ENCODE results near the gene CD300LF. TPM values are rescaled to one million over a fixed set of nuclear protein-coding genes. Genes with fewer than 3 reads are reported as not detected.

The CD300LF gene
- total and polyA plus RNA-seq, 9 of the 15 experiments (the other 6 are each of a cell fraction or from before 2014, with no cell fraction given) = not detected

GRCh38 chr17:74715144-74715543 is 2.4 kb upstream of the CD300LF start (continued):
- TF ChIP-seq CREB1 (IDR thresholded peaks at IDR 0.05) = peak; percentile 42; the same call in 1 of the 2 replicates
- no peak for TF ChIP-seq CREB1 (CRISPR knock-in tag; IDR thresholded peaks at IDR 0.05)
- no peak for TF ChIP-seq CSDE1 (IDR thresholded peaks at IDR 0.05)
- TF ChIP-seq ETS2 (tag; IDR thresholded peaks at IDR 0.05; ENCODE audit: borderline replicate concordance, poor library complexity, severe bottlenecking) = no peak
- no peak for TF ChIP-seq DNMT1 (IDR thresholded peaks at IDR 0.05)
- TF ChIP-seq TOE1 (IDR thresholded peaks at IDR 0.05; ENCODE audit: borderline replicate concordance) = no peak
- TF ChIP-seq TOE1 (CRISPR knock-in tag; IDR thresholded peaks at IDR 0.05; ENCODE audit: borderline replicate concordance, low read depth) = no peak
- no peak for TF ChIP-seq MAFG (tag; conservative IDR thresholded peaks at IDR 0.05)
- no peak for TF ChIP-seq GMEB1 (CRISPR knock-in tag; IDR thresholded peaks at IDR 0.05)
- TF ChIP-seq, protein P1, sequence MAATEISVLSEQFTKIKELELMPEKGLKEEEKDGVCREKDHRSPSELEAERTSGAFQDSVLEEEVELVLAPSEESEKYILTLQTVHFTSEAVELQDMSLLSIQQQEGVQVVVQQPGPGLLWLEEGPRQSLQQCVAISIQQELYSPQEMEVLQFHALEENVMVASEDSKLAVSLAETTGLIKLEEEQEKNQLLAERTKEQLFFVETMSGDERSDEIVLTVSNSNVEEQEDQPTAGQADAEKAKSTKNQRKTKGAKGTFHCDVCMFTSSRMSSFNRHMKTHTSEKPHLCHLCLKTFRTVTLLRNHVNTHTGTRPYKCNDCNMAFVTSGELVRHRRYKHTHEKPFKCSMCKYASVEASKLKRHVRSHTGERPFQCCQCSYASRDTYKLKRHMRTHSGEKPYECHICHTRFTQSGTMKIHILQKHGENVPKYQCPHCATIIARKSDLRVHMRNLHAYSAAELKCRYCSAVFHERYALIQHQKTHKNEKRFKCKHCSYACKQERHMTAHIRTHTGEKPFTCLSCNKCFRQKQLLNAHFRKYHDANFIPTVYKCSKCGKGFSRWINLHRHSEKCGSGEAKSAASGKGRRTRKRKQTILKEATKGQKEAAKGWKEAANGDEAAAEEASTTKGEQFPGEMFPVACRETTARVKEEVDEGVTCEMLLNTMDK (IDR thresholded peaks at IDR 0.05; ENCODE audit: borderline replicate concordance, insufficient read depth, low read depth, low read length, poor library complexity, severe bottlenecking) = no peak
- TF ChIP-seq, protein P2, sequence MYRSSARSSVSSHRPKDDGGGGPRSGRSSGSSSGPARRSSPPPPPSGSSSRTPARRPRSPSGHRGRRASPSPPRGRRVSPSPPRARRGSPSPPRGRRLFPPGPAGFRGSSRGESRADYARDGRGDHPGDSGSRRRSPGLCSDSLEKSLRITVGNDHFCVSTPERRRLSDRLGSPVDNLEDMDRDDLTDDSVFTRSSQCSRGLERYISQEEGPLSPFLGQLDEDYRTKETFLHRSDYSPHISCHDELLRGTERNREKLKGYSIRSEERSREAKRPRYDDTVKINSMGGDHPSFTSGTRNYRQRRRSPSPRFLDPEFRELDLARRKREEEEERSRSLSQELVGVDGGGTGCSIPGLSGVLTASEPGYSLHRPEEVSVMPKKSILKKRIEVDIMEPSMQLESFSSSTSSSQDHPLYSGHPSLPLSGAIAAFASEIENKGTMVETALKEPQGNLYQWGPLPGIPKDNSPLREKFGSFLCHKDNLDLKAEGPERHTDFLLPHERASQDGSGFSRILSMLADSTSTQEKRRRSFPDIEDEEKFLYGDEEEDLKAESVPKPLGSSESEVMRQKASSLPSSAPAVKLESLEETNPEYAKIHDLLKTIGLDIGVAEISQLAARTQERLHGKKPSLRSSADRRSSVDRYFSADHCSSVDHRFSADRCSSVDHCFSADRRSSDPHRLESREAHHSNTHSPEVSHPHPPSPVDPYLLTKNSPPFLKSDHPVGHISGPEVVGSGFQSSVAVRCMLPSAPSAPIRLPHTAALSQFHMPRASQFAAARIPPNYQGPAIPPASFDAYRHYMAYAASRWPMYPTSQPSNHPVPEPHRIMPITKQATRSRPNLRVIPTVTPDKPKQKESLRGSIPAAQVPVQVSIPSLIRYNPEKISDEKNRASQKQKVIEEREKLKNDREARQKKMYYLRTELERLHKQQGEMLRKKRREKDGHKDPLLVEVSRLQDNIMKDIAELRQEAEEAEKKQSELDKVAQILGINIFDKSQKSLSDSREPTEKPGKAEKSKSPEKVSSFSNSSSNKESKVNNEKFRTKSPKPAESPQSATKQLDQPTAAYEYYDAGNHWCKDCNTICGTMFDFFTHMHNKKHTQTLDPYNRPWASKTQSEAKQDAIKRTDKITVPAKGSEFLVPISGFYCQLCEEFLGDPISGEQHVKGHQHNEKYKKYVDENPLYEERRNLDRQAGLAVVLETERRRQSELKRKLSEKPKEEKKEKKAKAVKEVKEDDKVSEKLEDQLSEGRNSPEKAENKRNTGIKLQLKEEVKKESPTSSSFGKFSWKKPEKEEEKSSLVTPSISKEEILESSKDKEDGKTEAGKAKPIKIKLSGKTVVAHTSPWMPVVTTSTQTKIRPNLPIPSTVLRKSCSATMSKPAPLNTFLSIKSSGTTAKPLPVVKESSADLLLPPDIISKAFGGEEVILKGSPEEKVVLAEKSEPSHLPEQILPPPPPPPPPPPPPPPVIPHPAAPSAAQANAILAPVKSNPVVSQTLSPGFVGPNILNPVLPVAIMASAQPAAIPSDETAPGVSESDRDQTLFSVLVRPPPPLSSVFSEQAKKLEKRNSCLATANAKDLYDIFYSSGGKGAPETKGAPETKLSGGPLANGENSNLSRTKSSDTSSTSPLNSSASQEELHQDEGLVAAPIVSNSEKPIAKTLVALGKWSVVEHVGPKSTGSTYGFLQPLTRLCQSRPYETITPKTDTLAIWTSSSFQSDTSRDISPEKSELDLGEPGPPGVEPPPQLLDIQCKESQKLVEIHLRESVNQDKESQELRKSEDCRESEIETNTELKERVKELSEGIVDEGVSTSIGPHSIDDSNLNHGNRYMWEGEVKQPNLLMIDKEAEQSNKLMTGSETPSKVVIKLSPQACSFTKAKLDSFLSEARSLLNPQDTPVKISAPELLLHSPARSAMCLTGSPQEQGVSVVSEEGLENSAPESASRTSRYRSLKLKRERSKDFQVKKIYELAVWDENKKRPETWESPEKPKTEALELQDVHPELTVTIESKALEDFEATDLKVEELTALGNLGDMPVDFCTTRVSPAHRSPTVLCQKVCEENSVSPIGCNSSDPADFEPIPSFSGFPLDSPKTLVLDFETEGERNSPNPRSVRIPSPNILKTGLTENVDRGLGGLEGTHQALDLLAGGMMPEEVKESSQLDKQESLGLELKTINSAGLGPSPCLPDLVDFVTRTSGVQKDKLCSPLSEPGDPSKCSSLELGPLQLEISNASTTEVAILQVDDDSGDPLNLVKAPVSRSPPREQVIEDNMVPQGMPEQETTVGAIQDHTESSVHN (IDR thresholded peaks at IDR 0.05; ENCODE audit: borderline replicate concordance in 1 of 2, low read depth in 1 of 2) = peak in 1 of 2 experiments; percentile 39; a peak in 1 of 4 replicates
- no peak for TF ChIP-seq HNRNPUL1 (IDR thresholded peaks at IDR 0.05; ENCODE audit: low read length)
- TF ChIP-seq L3MBTL2 (IDR thresholded peaks at IDR 0.05) = no peak
- peak; percentile 79 for TF ChIP-seq BCOR (IDR thresholded peaks at IDR 0.05)
- no peak for TF ChIP-seq ZNF217 (CRISPR knock-in tag; IDR thresholded peaks at IDR 0.05)
- TF ChIP-seq, protein P3, sequence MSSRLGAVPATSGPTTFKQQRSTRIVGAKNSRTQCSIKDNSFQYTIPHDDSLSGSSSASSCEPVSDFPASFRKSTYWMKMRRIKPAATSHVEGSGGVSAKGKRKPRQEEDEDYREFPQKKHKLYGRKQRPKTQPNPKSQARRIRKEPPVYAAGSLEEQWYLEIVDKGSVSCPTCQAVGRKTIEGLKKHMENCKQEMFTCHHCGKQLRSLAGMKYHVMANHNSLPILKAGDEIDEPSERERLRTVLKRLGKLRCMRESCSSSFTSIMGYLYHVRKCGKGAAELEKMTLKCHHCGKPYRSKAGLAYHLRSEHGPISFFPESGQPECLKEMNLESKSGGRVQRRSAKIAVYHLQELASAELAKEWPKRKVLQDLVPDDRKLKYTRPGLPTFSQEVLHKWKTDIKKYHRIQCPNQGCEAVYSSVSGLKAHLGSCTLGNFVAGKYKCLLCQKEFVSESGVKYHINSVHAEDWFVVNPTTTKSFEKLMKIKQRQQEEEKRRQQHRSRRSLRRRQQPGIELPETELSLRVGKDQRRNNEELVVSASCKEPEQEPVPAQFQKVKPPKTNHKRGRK (tag; IDR thresholded peaks at IDR 0.05) = no peak

Data from K562 (cell line).